Right ventricle myocardium inferior (tissue), 1 donor: ENCODE data around the gene DCST1. TPM values are rescaled to one million over a fixed set of nuclear protein-coding genes. Genes with fewer than 3 reads are reported as not detected.

Experiments used
- ATAC-seq: fragments of 200-7000 bp; cut with Tn5 transposase; one replicate; pipeline ENCODE4 v1.9.1; 2020; ENCODE audit warnings: mild to moderate bottlenecking, moderate library complexity
- DNase-seq: peaks from one replicate; pipeline ENCODE4 v3.0.0; 2021; ENCODE audit errors: missing footprints
- intact Hi-C: fragments of 100-400 bp; cut with DNase I; formaldehyde crosslinking; loops from one replicate; pipeline ENCODE4 v1.11.0; 2022
- total RNA-seq: library from RNA; stranded (reverse); fragmentation: NEBNext Ultra II Directional; extraction: Animal tissue kit (Norgen Biotek cat#: 25700); gene quantifications from one replicate; pipeline ENCODE4 v1.2.1, GENCODE V29; 2021
- donor health status: DM: no; HTN: yes; CAD: no; lungs with severe emphysema.

The DCST1 gene
- total RNA-seq, 1 donor from 2014 or later: not detected

DNA sequence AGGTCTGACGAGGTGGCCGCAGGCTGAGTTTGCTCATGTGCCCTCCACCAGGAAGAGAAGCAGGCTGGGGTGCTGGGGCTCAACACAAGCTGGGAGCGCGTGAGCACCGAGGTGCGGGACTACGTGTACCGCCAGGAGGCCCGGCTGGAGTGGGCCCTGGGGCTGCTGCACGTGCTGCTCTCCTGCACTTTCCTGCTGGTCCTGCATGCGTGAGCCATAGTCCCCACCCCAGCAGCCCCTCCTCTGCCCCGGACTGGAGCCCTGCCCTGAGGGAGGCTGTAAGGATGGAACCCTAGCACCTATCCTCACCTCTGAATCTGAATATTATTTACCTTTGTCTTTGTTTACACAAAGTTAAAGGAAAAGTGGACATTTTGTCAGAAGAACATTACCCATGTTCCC, 9.7 kb downstream of the DCST1 start:
- intact Hi-C loops: no loop called here
- DNase-seq (no peak), ATAC-seq (no peak)

GRCh38 chr1:155043793-155044192, 10.2 kb downstream of the DCST1 start:
- intact Hi-C loops: loop anchor here (2.0 kb wide), 1 partner anchor 41 kb away; no protein-coding TSS in a partner anchor

DNA sequence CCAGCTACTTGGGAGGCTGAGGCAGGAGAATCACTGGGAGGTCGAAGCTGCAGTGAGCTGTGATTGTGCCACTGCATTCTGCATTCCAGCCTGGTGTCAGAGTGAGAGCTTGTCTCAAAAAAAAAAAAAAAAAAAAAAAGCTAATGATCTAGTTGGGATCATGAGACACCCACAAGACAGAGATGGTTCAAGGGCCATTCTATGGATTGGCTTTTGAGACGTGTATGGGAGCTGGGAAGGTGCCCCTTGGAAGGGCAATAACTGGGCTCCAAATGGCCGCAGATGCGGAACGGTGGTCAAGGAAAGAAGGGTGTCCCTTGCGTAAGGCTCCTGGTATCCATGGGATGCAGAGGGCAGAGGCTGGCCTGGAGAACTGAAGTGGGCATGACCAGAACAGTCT, 10.7 kb downstream of the DCST1 start:
- ATAC-seq (no peak), DNase-seq (no peak)
- intact Hi-C loops: loop anchor here (2.0 kb wide), 1 partner anchor 40 kb away; no protein-coding TSS in a partner anchor

More at GRCh38 chr1:155043793-155044192, 10.2 kb downstream of the DCST1 start:
- DNase-seq (no peak), ATAC-seq (no peak)

DNA sequence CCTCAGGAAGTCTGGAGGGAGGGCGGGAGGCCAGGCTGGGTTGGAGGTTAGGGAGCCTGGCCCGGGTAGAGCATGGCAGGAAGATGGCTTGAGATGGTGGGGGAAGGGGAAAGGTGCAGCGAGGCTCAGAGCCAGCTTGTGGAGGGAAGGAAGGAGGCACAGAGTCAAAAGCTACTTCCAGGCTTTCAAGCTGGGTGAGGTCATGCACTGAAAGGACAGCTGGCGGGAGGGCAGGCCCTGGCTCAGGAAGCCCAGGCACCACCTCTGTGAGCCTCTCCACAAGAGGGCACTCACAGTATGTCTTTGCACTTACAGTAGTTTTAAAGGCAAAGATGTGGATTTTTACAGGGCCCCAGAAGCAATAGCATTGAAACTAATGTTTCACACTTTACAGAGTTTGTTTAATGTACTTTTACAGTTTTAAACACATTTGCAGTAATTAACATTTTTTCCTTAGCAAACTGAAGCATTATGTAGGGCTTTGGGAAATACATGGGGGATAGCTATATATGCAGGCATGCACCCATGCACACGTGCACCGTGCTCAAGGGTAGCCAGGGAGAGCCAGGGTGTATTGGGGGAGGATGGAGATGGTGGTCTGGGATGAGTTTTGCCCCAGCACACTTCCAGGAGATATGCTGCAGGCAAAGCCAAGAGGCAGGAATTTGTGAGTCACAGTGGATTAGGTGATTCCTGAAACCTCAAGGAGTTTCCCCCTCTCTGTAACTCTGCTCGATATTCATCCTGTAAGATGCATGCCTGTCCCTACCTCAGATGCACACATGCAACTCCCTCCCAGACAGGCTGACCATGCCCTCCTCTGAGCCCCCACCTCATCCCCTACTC, 11.4 kb downstream of the DCST1 start:
- intact Hi-C loops: loop anchor here (2.0 kb wide), 1 partner anchor 40 kb away; no protein-coding TSS in a partner anchor
- ATAC-seq (peak; percentile 89), DNase-seq (peak; percentile 84)

- ATAC-seq (no peak), DNase-seq (no peak)
- intact Hi-C loops: no loop called here
These were observed 15.1 kb downstream of the DCST1 start for GRCh38 chr1:155048449-155049334.

DNA sequence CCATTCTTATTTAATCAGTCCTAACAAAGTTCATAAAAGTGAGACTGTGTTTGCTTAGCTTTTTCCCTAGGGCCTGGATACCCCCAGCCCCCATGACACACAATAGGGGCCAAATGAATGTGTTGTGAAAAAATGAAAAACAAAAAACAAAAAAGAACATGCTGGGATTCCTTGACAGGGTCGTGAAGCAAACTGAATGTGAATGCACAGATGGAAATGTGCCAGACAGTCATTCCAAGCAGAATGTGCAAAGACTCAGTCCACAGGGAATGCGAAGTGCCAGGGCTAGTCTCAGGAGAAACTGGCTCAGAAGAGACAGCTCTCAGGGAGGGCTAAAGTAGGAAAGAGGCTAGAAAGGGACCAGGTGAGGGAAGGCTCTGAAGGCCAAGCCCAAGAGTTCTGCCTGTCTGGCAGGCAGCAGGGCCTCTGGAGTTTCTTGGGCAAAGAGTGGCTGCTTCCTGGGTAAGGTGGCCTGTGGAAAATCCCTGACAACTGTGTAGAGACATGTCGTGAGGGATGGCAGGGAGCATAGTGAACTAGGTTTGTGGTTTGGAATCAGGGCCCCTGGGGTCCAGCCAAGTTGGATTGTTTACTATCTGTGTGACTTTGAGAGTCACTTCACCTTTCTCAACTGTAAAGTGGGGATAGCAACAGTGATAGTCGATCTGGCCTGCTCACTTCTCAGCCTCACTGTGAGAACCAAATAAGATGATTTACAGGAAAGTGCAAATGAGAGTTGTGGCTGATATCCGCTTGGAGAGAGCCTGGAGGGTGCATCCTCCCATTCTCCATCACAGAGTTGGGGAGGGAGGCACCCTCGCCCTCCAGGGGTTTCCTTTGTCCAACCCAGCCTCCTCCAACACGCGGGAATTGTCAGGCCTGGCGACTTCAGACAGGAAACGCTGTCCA, 16.3 kb downstream of the DCST1 start:
- ATAC-seq: no peak
- no peak for DNase-seq
- intact Hi-C loops: loop anchor here (2.0 kb wide), 1 partner anchor 79 kb away; the partner anchor contains the start of gene SHC1

DNA sequence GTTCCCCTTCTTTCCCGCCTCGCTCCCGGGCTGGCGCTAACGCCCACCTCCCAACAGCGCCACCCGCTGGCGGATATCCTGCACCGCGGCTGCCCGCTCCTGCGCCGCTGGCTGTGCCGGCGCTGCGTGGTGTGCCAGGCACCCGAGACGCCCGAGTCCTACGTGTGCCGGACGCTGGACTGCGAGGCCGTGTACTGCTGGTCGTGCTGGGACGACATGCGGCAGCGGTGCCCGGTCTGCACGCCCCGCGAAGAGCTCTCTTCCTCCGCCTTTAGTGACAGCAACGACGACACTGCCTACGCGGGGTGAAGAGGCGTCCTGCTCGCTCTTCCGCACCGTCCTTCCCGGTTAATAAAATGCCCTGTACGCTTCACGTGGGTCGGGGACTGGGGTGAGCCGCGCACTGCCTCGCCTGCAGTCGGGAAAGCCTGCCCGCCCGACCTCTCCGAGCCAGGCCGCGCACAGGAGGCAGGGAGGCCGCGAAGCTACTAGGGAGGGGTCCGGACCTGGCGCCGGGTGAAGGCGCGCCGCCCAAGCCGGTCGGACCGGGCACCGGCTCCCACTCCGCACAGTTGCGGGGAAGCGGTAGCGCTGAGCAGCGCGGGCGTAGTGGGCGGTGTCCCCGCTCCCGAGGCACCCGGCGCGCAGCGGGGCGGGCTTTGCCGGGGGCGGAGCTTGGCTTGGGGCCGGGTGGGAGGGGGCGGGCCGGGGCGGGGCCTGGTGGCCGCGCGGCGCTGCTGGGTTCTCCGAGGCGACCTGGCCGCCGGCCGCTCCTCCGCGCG, 17.1 kb downstream of the DCST1 start, which contains the start of gene ADAM15:
Gene ADAM15 (plus strand): TSS at position 757 of the 782 bp plus-strand sequence. CDS start 71 bp downstream, outside the sequence.
- ATAC-seq (peak; percentile 89), DNase-seq (peak; percentile 93)
- intact Hi-C loops: loop anchor here (2.0 kb wide), 1 partner anchor 80 kb away; the partner anchor contains the start of gene SHC1

- DNase-seq: peak; percentile 64
- intact Hi-C loops: loop anchor here (2.0 kb wide), 1 partner anchor 81 kb away; the partner anchor contains the start of gene SHC1
- ATAC-seq: peak; percentile 3
These were observed 17.7 kb downstream of the DCST1 start for GRCh38 chr1:155051342-155051776.

DNA sequence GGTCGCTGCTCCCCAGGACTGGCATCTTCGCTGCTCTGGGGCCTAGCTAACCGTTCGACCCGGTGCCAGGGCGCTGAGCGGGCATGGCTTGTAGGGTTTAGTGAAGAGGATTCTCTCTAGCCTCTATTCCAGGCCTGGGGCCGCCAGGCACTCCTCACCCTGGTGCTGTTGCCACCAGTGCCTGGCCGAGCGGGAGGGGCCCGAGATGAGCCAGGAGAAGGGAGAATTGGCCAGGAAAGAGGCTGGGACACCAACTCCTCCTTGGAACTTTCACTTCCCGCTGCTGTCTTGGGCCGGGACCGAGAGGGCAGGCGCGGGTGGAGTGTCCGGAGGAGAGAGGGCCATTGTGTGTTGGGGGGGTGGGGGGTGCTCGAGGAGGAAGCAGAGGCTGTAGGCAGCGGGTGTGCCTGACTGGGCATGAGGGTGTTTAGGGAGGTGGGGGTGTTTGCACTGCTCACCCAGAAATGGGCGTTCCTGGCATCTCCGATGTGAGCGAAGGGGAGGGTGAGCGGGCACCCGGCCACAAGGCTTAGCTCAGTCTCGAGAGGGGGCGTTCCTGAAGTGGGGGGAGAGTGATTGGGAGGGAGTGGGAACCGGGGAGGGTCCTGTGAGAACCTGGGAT, 18.3 kb downstream of the DCST1 start:
- ATAC-seq (peak; percentile 49), DNase-seq (peak; percentile 83)
- intact Hi-C loops: loop anchor here (2.0 kb wide), 1 partner anchor 81 kb away; the partner anchor contains the start of gene SHC1

- ATAC-seq (no peak), DNase-seq (no peak)
- intact Hi-C loops: no loop called here
These were observed 19.1 kb downstream of the DCST1 start for GRCh38 chr1:155052439-155053395.

- no peak for ATAC-seq
- DNase-seq: no peak
- intact Hi-C loops: no loop called here
These were observed 20.0 kb downstream of the DCST1 start for GRCh38 chr1:155053531-155054105.

GRCh38 chr1:155057104-155057503, 23.5 kb downstream of the DCST1 start:
- DNase-seq (no peak), ATAC-seq (no peak)
- intact Hi-C loops: no loop called here

GRCh38 chr1:155057788-155058211, 24.2 kb downstream of the DCST1 start:
- ATAC-seq: no peak
- no peak for DNase-seq
- intact Hi-C loops: no loop called here

DNA sequence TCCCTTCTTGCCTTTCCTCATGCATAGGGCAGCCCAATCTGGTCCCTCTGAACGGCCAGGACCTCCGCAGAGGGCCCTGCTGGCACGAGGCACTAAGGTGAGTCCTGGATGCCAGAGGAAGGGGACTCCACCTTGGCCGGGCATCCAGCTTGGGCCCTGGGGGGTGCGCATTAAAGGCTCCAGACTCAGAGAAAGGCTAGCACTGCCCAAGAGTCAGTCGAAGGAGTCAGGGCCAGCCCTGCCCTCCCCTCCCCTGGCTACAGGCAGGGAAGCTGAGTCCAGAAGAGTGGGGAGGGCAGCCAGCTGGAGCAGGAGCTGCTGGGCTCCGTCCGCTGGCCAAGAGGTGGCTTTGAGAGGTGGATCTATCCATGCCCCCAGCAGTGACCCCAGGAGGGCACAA, 27.1 kb downstream of the DCST1 start:
- DNase-seq: no peak
- ATAC-seq: no peak
- intact Hi-C loops: loop anchor here (5.0 kb wide), 1 partner anchor 98 kb away; the partner anchor contains the start of gene PYGO2
